HepG2 (cell line): Measurements from ENCODE around the gene SIX5. TPM values are rescaled to one million over a fixed set of nuclear protein-coding genes. Genes with fewer than 3 reads are reported as not detected.

Experiments used
- ASH2L ChIP-seq: fragments of 300-600, 200-600 bp; sonication (generic); IDR thresholded peaks from 2 replicates; pipeline ENCODE4 v1.7.0; 2017; ENCODE audit warnings: low read depth, mild to moderate bottlenecking, moderate library complexity, mixed read lengths, low read length; ENCODE audit not compliant: insufficient read length
- CEBPB ChIP-seq: IDR thresholded peaks from 2 replicates; pipeline ENCODE4 v1.6.1; 2011; ENCODE audit warnings: low read depth, low read length, improper control_type of control experiment, borderline replicate concordance
- CHD4 ChIP-seq: fragments of 200-600 bp; sonication (generic); IDR thresholded peaks from 2 replicates; pipeline ENCODE4 v1.7.0; 2017; ENCODE audit warnings: mild to moderate bottlenecking, low read length, borderline replicate concordance
- DR1 ChIP-seq: sonication (generic); formaldehyde crosslinking; IDR thresholded peaks from 2 replicates; pipeline ENCODE4 v1.8.0; 2021; ENCODE audit warnings: mild to moderate bottlenecking, missing genetic modification reagents, inconsistent platforms
- FOXC1 ChIP-seq: sonication (generic); formaldehyde crosslinking; IDR thresholded peaks from 2 replicates; pipeline ENCODE4 v1.8.0; 2022; ENCODE audit warnings: mild to moderate bottlenecking, missing genetic modification reagents, borderline replicate concordance
- MAFG ChIP-seq: sonication (generic); formaldehyde crosslinking; IDR thresholded peaks from 2 replicates; pipeline ENCODE4 v1.5.1; 2020; ENCODE audit warnings: mild to moderate bottlenecking, missing genetic modification reagents
- NR2C2 ChIP-seq: sonication (generic); formaldehyde crosslinking; IDR thresholded peaks from 2 replicates; pipeline ENCODE4 v1.4.0; 2020; ENCODE audit warnings: missing genetic modification reagents, mild to moderate bottlenecking, moderate library complexity, borderline replicate concordance
- POLR2AphosphoS2 ChIP-seq: IDR thresholded peaks from 2 replicates; pipeline ENCODE4 v1.6.1; 2011; ENCODE audit warnings: low read depth, low read length, improper control_type of control experiment
- RFX5 ChIP-seq: IDR thresholded peaks from 2 replicates; pipeline ENCODE4 v1.6.1; 2011; ENCODE audit warnings: low read depth, low read length, improper control_type of control experiment
- RFXANK ChIP-seq: IDR thresholded peaks from 2 replicates; pipeline ENCODE4 v1.6.1; 2016
- STAT5B ChIP-seq: sonication (generic); formaldehyde crosslinking; IDR thresholded peaks from 2 replicates; pipeline ENCODE4 v1.4.0; 2020; ENCODE audit warnings: missing genetic modification reagents
- TBX3 ChIP-seq: fragments of 450-650 bp; IDR thresholded peaks from 2 replicates; pipeline ENCODE4 v1.6.1; 2017; ENCODE audit warnings: antibody characterized with exemption, mild to moderate bottlenecking, inconsistent platforms, borderline replicate concordance
- ZBTB38 ChIP-seq: sonication (generic); formaldehyde crosslinking; IDR thresholded peaks from 2 replicates; pipeline ENCODE4 v1.5.1; 2020; ENCODE audit warnings: mild to moderate bottlenecking, missing genetic modification reagents
- ZFP36L2 ChIP-seq: sonication (generic); formaldehyde crosslinking; IDR thresholded peaks from 2 replicates; pipeline ENCODE4 v1.4.0; 2020; ENCODE audit warnings: missing genetic modification reagents
- ZMYM2 ChIP-seq: sonication (generic); formaldehyde crosslinking; IDR thresholded peaks from 2 replicates; pipeline ENCODE4 v1.8.0; 2022; ENCODE audit warnings: mild to moderate bottlenecking, missing genetic modification reagents
- polyA plus RNA-seq, 8 experiments: library from polyadenylated mRNA; depleted of rRNA in 3 of 8; stranded (reverse) in 7 of 8; unstranded in 1 of 8; fragments of >200 nt; fragmentation: Illumina TruSeq in 4 of 8; extraction: Trizol in 4 of 8; gene quantifications; 2 replicates each; pipeline versions ENCODE4 v1.2.1 to v1.2.3, GENCODE V29; 2011 to 2016; ENCODE audit warnings: low read depth in 4 of 8, missing spikeins in 1 of 8, mixed read lengths in 1 of 8; ENCODE audit not compliant: insufficient read depth in 1 of 8
- total RNA-seq, 5 experiments: library from RNA; depleted of rRNA; stranded (reverse); fragments of >200 nt; fragmentation: Illumina TruSeq; extraction: Trizol; gene quantifications; 2 replicates each; pipeline ENCODE4 v1.2.3, GENCODE V29; 2016; ENCODE audit warnings: low read depth in 1 of 5
- TF ChIP-seq, protein P1 (sequence below): sonication (generic); formaldehyde crosslinking; IDR thresholded peaks from 2 replicates; pipeline ENCODE4 v1.4.0; 2020; ENCODE audit warnings: missing genetic modification reagents
- TF ChIP-seq, protein P2 (sequence below), 2 experiments: sonication (generic) in 1 of 2; formaldehyde crosslinking in 1 of 2; IDR thresholded peaks; 2 replicates each; pipeline versions ENCODE4 v1.4.0 to v1.6.1; 2016 to 2020; ENCODE audit warnings: borderline replicate concordance in 1 of 2, low read depth in 1 of 2, mild to moderate bottlenecking in 1 of 2, missing genetic modification reagents in 1 of 2
- TF ChIP-seq, protein P3 (sequence below): sonication (generic); formaldehyde crosslinking; IDR thresholded peaks from 2 replicates; pipeline ENCODE4 v1.4.0; 2020; ENCODE audit warnings: missing genetic modification reagents
- TF ChIP-seq, protein P4 (sequence below): sonication (generic); formaldehyde crosslinking; IDR thresholded peaks from 2 replicates; pipeline ENCODE4 v1.4.0; 2020; ENCODE audit warnings: mild to moderate bottlenecking, missing genetic modification reagents

The SIX5 gene
- total and polyA plus RNA-seq, 2 of the 13 experiments (the other 11 are each of a cell fraction or from before 2014, with no cell fraction given) = 7.7 to 10.5 TPM

DNA sequence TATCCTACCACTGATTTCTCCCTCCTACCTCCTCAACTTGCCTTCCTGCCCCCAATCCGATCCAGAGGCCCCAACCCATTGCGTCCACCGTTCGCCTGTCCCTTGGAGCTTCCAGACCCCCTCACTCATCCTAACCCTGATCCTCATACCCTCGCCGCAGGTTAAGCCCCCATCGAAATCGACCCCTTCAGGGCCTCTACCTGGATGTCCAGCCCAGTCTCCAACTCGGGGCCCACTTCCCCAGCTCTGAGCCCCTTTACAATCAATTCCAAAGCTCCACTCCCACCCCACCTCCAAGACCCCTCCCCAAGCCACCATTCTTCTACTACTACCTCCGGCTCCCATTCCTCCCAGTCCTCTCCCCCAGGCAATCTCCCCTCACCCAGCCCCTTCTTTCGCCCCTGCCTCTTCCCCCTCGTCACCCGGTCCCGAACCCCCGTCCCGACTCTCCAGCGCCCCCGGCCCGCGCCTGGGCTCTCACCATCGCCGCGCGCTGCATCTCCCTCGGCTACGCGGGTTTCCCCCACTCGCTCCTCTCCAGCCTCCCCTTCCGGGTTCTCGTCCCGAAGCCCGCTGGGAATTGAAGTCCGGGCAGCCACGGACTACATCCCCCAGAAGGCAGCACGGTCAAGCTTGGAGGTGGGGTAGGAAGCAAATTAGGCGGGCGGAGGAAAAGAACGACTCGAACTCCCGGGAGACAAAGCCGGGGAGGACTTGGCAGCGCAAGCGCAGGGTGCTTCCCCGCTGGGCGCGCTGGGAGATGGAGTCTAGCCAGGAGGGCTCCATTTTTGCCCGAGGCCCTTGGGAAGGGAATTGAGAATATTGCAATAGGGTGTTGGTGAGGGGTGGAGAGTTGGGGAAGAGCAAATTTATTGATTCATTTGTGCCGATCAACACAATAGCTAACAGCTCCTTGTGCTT is 38.4 kb downstream of the SIX5 start, which contains the start of gene FBXO46 (continued):
- TF ChIP-seq, protein P1, sequence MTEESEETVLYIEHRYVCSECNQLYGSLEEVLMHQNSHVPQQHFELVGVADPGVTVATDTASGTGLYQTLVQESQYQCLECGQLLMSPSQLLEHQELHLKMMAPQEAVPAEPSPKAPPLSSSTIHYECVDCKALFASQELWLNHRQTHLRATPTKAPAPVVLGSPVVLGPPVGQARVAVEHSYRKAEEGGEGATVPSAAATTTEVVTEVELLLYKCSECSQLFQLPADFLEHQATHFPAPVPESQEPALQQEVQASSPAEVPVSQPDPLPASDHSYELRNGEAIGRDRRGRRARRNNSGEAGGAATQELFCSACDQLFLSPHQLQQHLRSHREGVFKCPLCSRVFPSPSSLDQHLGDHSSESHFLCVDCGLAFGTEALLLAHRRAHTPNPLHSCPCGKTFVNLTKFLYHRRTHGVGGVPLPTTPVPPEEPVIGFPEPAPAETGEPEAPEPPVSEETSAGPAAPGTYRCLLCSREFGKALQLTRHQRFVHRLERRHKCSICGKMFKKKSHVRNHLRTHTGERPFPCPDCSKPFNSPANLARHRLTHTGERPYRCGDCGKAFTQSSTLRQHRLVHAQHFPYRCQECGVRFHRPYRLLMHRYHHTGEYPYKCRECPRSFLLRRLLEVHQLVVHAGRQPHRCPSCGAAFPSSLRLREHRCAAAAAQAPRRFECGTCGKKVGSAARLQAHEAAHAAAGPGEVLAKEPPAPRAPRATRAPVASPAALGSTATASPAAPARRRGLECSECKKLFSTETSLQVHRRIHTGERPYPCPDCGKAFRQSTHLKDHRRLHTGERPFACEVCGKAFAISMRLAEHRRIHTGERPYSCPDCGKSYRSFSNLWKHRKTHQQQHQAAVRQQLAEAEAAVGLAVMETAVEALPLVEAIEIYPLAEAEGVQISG = peak; percentile 94
- TF ChIP-seq NR2C2 (peak; percentile 95), CHD4 (no peak), RFX5 (0 out of 2 replicates have a peak, but pooled peaks have one; percentile 11), TBX3 (no peak), DR1 (CRISPR knock-in tag) (peak; percentile 24; the same call in 1 of the 2 replicates), MAFG (CRISPR knock-in tag) (no peak), ZMYM2 (CRISPR knock-in tag) (no peak), ZFP36L2 (CRISPR knock-in tag) (no peak), CEBPB (no peak), ZBTB38 (no peak), ASH2L (no peak), FOXC1 (CRISPR knock-in tag) (0 out of 2 replicates have a peak, but pooled peaks have one; percentile 49), POLR2AphosphoS2 (no peak), RFXANK (no peak), STAT5B (CRISPR knock-in tag) (no peak)
- TF ChIP-seq, protein P2, sequence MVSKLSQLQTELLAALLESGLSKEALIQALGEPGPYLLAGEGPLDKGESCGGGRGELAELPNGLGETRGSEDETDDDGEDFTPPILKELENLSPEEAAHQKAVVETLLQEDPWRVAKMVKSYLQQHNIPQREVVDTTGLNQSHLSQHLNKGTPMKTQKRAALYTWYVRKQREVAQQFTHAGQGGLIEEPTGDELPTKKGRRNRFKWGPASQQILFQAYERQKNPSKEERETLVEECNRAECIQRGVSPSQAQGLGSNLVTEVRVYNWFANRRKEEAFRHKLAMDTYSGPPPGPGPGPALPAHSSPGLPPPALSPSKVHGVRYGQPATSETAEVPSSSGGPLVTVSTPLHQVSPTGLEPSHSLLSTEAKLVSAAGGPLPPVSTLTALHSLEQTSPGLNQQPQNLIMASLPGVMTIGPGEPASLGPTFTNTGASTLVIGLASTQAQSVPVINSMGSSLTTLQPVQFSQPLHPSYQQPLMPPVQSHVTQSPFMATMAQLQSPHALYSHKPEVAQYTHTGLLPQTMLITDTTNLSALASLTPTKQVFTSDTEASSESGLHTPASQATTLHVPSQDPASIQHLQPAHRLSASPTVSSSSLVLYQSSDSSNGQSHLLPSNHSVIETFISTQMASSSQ (IDR thresholded peaks at IDR 0.05; ENCODE audit: low read depth) = no peak
- TF ChIP-seq, protein P2 (CRISPR knock-in tag; IDR thresholded peaks at IDR 0.05; ENCODE audit: borderline replicate concordance) = peak; percentile 60; the same call in 1 of the 2 replicates
- TF ChIP-seq, protein P3, sequence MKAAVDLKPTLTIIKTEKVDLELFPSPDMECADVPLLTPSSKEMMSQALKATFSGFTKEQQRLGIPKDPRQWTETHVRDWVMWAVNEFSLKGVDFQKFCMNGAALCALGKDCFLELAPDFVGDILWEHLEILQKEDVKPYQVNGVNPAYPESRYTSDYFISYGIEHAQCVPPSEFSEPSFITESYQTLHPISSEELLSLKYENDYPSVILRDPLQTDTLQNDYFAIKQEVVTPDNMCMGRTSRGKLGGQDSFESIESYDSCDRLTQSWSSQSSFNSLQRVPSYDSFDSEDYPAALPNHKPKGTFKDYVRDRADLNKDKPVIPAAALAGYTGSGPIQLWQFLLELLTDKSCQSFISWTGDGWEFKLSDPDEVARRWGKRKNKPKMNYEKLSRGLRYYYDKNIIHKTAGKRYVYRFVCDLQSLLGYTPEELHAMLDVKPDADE (CRISPR knock-in tag) = no peak
- TF ChIP-seq, protein P4, sequence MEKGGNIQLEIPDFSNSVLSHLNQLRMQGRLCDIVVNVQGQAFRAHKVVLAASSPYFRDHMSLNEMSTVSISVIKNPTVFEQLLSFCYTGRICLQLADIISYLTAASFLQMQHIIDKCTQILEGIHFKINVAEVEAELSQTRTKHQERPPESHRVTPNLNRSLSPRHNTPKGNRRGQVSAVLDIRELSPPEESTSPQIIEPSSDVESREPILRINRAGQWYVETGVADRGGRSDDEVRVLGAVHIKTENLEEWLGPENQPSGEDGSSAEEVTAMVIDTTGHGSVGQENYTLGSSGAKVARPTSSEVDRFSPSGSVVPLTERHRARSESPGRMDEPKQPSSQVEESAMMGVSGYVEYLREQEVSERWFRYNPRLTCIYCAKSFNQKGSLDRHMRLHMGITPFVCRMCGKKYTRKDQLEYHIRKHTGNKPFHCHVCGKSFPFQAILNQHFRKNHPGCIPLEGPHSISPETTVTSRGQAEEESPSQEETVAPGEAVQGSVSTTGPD (CRISPR knock-in tag) = no peak
